Gastrocnemius medialis (tissue), 4 donors: ENCODE data around the gene DCD. TPM values are rescaled to one million over a fixed set of nuclear protein-coding genes. Genes with fewer than 3 reads are reported as not detected.

Experiments used
- ATAC-seq, 2 donors: fragments of 150-250 bp; one replicate each; pipeline ENCODE4 v1.9.1; 2016
- DNase-seq, 2 donors: peaks; one replicate each; pipeline ENCODE4 v3.0.0-alpha.2; 2019
- H3K27ac ChIP-seq, 4 donors: fragments of 200-600 bp; sonication (generic); 1 replicate in 1 of 4; 2 replicates in 3 of 4; pipeline ENCODE4 v1.5.1; 2016 to 2018; ENCODE audit warnings: mild to moderate bottlenecking in 2 of 4, moderate library complexity in 1 of 4
- H3K27me3 ChIP-seq, 3 donors: fragments of 200-600 bp; sonication (generic) in 2 of 3; 1 replicate in 1 of 3; 2 replicates in 2 of 3; pipeline versions ENCODE4 v1.5.1 to v1.6.0; 2016 to 2019; ENCODE audit warnings: mild to moderate bottlenecking in 1 of 3, moderate library complexity in 1 of 3
- H3K36me3 ChIP-seq, 2 donors: fragments of 200-600 bp; sonication (generic) in 1 of 2; one replicate each; pipeline ENCODE4 v1.5.1; 2017 to 2018
- H3K4me1 ChIP-seq, 2 donors: fragments of 200-600 bp; sonication (generic) in 1 of 2; one replicate each; pipeline ENCODE4 v1.5.1; 2016 to 2017; ENCODE audit warnings: mild to moderate bottlenecking in 2 of 2
- H3K4me3 ChIP-seq, 4 donors: fragments of 200-600 bp; sonication (generic) in 3 of 4; 1 replicate in 1 of 4; 2 replicates in 3 of 4; pipeline ENCODE4 v1.5.1; 2016 to 2019; ENCODE audit warnings: mild to moderate bottlenecking in 2 of 4
- H3K9me3 ChIP-seq, 3 donors: fragments of 200-600 bp; sonication (generic) in 2 of 3; 1 replicate in 1 of 3; 2 replicates in 2 of 3; pipeline ENCODE4 v1.5.1; 2016 to 2019
- CTCF ChIP-seq, 5 experiments: fragments of 450-650 bp in 3 of 5; fragments of 200-600 bp in 2 of 5; sonication (generic) in 2 of 5; IDR thresholded peaks in 4 of 5; conservative IDR thresholded peaks in 1 of 5; 1 replicate in 4 of 5; 2 replicates in 1 of 5; pipeline ENCODE4 v1.5.1; 2016 to 2019; ENCODE audit warnings: antibody characterized with exemption in 5 of 5, mild to moderate bottlenecking in 3 of 5, moderate library complexity in 3 of 5
- POLR2A ChIP-seq, 2 donors: fragments of 450-650 bp; IDR thresholded peaks; one replicate each; pipeline ENCODE4 v1.6.1; 2017; ENCODE audit warnings: antibody characterized with exemption in 2 of 2, mild to moderate bottlenecking in 2 of 2, moderate library complexity in 2 of 2
- in situ Hi-C, 4 donors: fragments of 200-750 bp; cut with MboI; loops; one replicate each; pipeline versions ENCODE4 v1.15.0 to v1.8.0; 2017; ENCODE audit warnings: low sequenced_read_pairs in 4 of 4
- intact Hi-C: fragments of 100-400 bp; cut with DNase I; formaldehyde crosslinking; loops from one replicate; pipeline ENCODE4 v1.15.1; 2023; ENCODE audit warnings: low total_unique reads
- total RNA-seq, 4 donors: library from RNA; depleted of rRNA; stranded (reverse); fragments of >200 nt; gene quantifications; one replicate each; pipeline versions ENCODE4 v1.1.0 to v1.2.3, GENCODE V29; 2016

The DCD gene
- total RNA-seq, 4 donors from 2014 or later = not detected

GRCh38 chr12:54658306-54659264, 10.4 kb upstream of the DCD start:
- Histone ChIP-seq H3K36me3 (no peaks in the 10 kb centered on the region), H3K4me1 (peaks cover 6 to 9% of the 10 kb centered on the region in 2 donors), H3K27ac (no peak overlapping the region), H3K4me3 (no peak overlapping the region), H3K27me3 (no peaks in the 10 kb centered on the region), H3K9me3 (no peaks in the 10 kb centered on the region)
- in situ Hi-C loops = no loop called here
- ATAC-seq = peak in 1 of 2 donors; percentile 41
- intact Hi-C loops = no loop called here
- DNase-seq = no peak
- TF ChIP-seq CTCF (IDR thresholded peaks at IDR 0.05 in 4 of 5, conservative IDR thresholded peaks at IDR 0.05 in 1 of 5) (peak in 2 of 5 experiments; percentile 10 to 27), POLR2A (IDR thresholded peaks at IDR 0.05) (no peak)

GRCh38 chr12:54657105-54657607, 9.0 kb upstream of the DCD start:
- Histone ChIP-seq H3K27ac (no peak overlapping the region), H3K4me3 (no peak overlapping the region), H3K4me1 (peaks cover 6 to 9% of the 10 kb centered on the region in 2 donors), H3K27me3 (no peaks in the 10 kb centered on the region), H3K36me3 (no peaks in the 10 kb centered on the region), H3K9me3 (no peaks in the 10 kb centered on the region)
- ATAC-seq (no peak), DNase-seq (no peak)
- intact Hi-C loops (no loop called here), in situ Hi-C loops (no loop called here)
- TF ChIP-seq POLR2A (IDR thresholded peaks at IDR 0.05) = no peak
- TF ChIP-seq CTCF (IDR thresholded peaks at IDR 0.05 in 4 of 5, conservative IDR thresholded peaks at IDR 0.05 in 1 of 5) = no peak

- Histone ChIP-seq H3K4me3 (no peak overlapping the region), H3K36me3 (no peaks in the 10 kb centered on the region), H3K4me1 (peaks cover 4 to 21% of the 10 kb centered on the region in 2 donors), H3K27ac (no peak overlapping the region), H3K27me3 (no peaks in the 10 kb centered on the region), H3K9me3 (no peaks in the 10 kb centered on the region)
- TF ChIP-seq POLR2A (IDR thresholded peaks at IDR 0.05) = no peak
- TF ChIP-seq CTCF (IDR thresholded peaks at IDR 0.05 in 4 of 5, conservative IDR thresholded peaks at IDR 0.05 in 1 of 5) = no peak
- intact Hi-C loops (no loop called here), in situ Hi-C loops (no loop called here)
- ATAC-seq (no peak), DNase-seq (no peak)
Measured at GRCh38 chr12:54654926-54655325, 6.8 kb upstream of the DCD start.

GRCh38 chr12:54653025-54653424, 4.9 kb upstream of the DCD start:
- Histone ChIP-seq H3K27me3 (no peaks in the 10 kb centered on the region), H3K36me3 (no peaks in the 10 kb centered on the region), H3K4me3 (no peak overlapping the region), H3K4me1 (peaks cover 6 to 23% of the 10 kb centered on the region in 2 donors), H3K27ac (no peak overlapping the region), H3K9me3 (no peaks in the 10 kb centered on the region)
- ATAC-seq (no peak), DNase-seq (no peak)
- intact Hi-C loops (no loop called here), in situ Hi-C loops (no loop called here)
- no peak for TF ChIP-seq POLR2A (IDR thresholded peaks at IDR 0.05)
- TF ChIP-seq CTCF (IDR thresholded peaks at IDR 0.05 in 4 of 5, conservative IDR thresholded peaks at IDR 0.05 in 1 of 5) = no peak
